DOHH2 (cell line): ENCODE data around the gene MLXIP.

Source experiments
- EZH2phosphoT487 ChIP-seq: fragments of 200-600 bp; sonication (generic); IDR thresholded peaks from 2 replicates; pipeline ENCODE4 v1.6.1; 2017; ENCODE audit warnings: borderline replicate concordance, mild to moderate bottlenecking, antibody characterized with exemption, low read length, moderate library complexity, mixed read lengths
- TF ChIP-seq, protein P1 (sequence below): fragments of 200-600 bp; sonication (generic); IDR thresholded peaks from one replicate; pipeline ENCODE4 v1.5.1; 2014; ENCODE audit warnings: antibody characterized with exemption, mild to moderate bottlenecking, low read depth, low read length; ENCODE audit not compliant: poor library complexity, severe bottlenecking

DNA sequence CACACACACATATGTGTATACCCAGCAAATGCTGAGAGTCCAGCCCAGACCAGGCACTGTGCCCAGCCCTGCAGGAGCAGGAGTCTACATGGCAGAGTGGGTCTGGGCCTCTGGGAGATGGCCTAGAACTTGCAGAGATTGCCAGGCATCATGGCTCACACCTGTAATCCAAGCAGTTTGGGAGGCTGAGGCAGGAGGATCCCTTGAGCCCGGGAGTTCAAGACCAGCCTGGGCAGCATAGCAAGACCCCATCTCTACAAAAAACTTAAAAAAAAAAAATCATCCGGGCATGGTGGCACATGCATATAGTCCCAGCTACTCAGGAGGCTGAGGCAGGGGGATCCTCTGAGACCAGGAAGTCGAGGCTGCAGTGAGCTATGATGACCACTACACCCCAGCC is 20.8 kb upstream of the MLXIP start:
- TF ChIP-seq, protein P1, sequence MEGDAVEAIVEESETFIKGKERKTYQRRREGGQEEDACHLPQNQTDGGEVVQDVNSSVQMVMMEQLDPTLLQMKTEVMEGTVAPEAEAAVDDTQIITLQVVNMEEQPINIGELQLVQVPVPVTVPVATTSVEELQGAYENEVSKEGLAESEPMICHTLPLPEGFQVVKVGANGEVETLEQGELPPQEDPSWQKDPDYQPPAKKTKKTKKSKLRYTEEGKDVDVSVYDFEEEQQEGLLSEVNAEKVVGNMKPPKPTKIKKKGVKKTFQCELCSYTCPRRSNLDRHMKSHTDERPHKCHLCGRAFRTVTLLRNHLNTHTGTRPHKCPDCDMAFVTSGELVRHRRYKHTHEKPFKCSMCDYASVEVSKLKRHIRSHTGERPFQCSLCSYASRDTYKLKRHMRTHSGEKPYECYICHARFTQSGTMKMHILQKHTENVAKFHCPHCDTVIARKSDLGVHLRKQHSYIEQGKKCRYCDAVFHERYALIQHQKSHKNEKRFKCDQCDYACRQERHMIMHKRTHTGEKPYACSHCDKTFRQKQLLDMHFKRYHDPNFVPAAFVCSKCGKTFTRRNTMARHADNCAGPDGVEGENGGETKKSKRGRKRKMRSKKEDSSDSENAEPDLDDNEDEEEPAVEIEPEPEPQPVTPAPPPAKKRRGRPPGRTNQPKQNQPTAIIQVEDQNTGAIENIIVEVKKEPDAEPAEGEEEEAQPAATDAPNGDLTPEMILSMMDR: no peak
- TF ChIP-seq EZH2phosphoT487: no peak
